GM23338 (cell line): ENCODE data around the gene STAU1.

Experiments
- CREB1 ChIP-seq: fragments of 250-450 bp; sonication (Bioruptor Pico); IDR thresholded peaks from 2 replicates; pipeline ENCODE4 v1.5.0; 2020; ENCODE audit warnings: low read depth, mild to moderate bottlenecking, moderate library complexity
- CTCF ChIP-seq, 2 experiments: fragments of 200-600 bp in 1 of 2; sonication (generic) in 1 of 2; conservative IDR thresholded peaks; 2 replicates each; pipeline versions ENCODE4 v1.5.1 to v1.6.1; 2016 to 2017; ENCODE audit warnings: antibody characterized with exemption in 2 of 2, low read depth in 2 of 2, mild to moderate bottlenecking in 2 of 2, moderate library complexity in 1 of 2
- ETS1 ChIP-seq: IDR thresholded peaks from 2 replicates; pipeline ENCODE4 v1.6.1; 2016; ENCODE audit warnings: antibody characterized with exemption
- EZH2 ChIP-seq: fragments of 200-600 bp; sonication (generic); IDR thresholded peaks from one replicate; pipeline ENCODE4 v1.8.0; 2017; ENCODE audit warnings: antibody characterized with exemption, mild to moderate bottlenecking, low read depth; ENCODE audit not compliant: unreplicated experiment
- EZH2phosphoT487 ChIP-seq: fragments of 200-600 bp; sonication (generic); IDR thresholded peaks from one replicate; pipeline ENCODE4 v1.8.1; 2018; ENCODE audit warnings: antibody characterized with exemption; ENCODE audit not compliant: unreplicated experiment
- POLR2AphosphoS5 ChIP-seq: IDR thresholded peaks from 2 replicates; pipeline ENCODE4 v1.6.1; 2016; ENCODE audit warnings: antibody characterized with exemption, low read depth
- REST ChIP-seq: IDR thresholded peaks from one replicate; pipeline ENCODE4 v1.6.1; 2018; ENCODE audit warnings: antibody characterized with exemption; ENCODE audit not compliant: unreplicated experiment
- ZNF114 ChIP-seq: fragments of 250-450 bp; sonication (Bioruptor Pico); IDR thresholded peaks from 2 replicates; pipeline ENCODE4 v1.5.0; 2020; ENCODE audit warnings: mild to moderate bottlenecking, moderate library complexity

GRCh38 chr20:49171909-49172308, 16.2 kb downstream of the STAU1 start:
- TF ChIP-seq EZH2 (no peak), CTCF (conservative IDR thresholded peaks at IDR 0.05; ENCODE audit: low read depth in 2 of 2) (no peak), POLR2AphosphoS5 (no peak), REST (no peak), ZNF114 (no peak), ETS1 (no peak), EZH2phosphoT487 (no peak), CREB1 (CRISPR knock-in tag) (no peak)
